ENCODE data around the gene LY6G6F. TPM values are rescaled to one million over a fixed set of nuclear protein-coding genes. Genes with fewer than 3 reads are reported as not detected.

The LY6G6F gene
- polyA plus RNA-seq, 1 of the 3 experiments (the other 2 are of a cell fraction): not detected

GRCh38 chr6:31711233-31711632 is 4.6 kb downstream of the LY6G6F start:
- no peak overlapping the region for H2AFZ ChIP-seq (ENCODE audit: low read depth)
- no peaks in the 10 kb centered on the region for H3K9me2 ChIP-seq
- POLR2A ChIA-PET: no interaction called here
- 75% methylated on average over 7 of the region's 8 CpGs for WGBS (ENCODE audit: low lambda C conversion rate)
- no peak overlapping the region for H3K4me3 ChIP-seq (ENCODE audit: low read depth in 2 of 2, low read length in 1 of 2)
- CTCF ChIA-PET: interaction anchor here (0.6 to 2.9 kb wide), 3 partner anchors 8 to 59 kb away, joined by 3 to 9 read pairs (median 6); partner anchors contain the start of gene ABHD16A
- H3K4me1 ChIP-seq (ENCODE audit: control insufficient read depth in 1 of 2, insufficient read depth in 2 of 2, low read depth in 1 of 2, low read length in 1 of 2): no peaks in the 10 kb centered on the region
- peaks cover 3% of the 10 kb centered on the region for H3F3A ChIP-seq (replicated peaks; ENCODE audit: insufficient read depth)
- H3K27ac ChIP-seq (ENCODE audit: low read depth in 2 of 2, low read length in 1 of 2): no peak overlapping the region
- H3K4me2 ChIP-seq: no peak overlapping the region
- H3K9ac ChIP-seq: no peak overlapping the region
- no peaks in the 10 kb centered on the region for H3K27me3 ChIP-seq (ENCODE audit: insufficient read depth)
- H3K36me3 ChIP-seq (replicated peaks in 1 of 2; ENCODE audit: control insufficient read depth in 1 of 2, insufficient read depth in 2 of 2, low read length in 1 of 2): no peaks in the 10 kb centered on the region
- TF ChIP-seq RFX5 (IDR thresholded peaks at IDR 0.05; ENCODE audit: low read length) (no peak), ELF1 (IDR thresholded peaks at IDR 0.05) (no peak), YY1 (IDR thresholded peaks at IDR 0.05; ENCODE audit: low read depth) (no peak), GABPA (IDR thresholded peaks at IDR 0.05; ENCODE audit: low read depth) (no peak), GATA2 (CRISPR knock-in tag; IDR thresholded peaks at IDR 0.05) (no peak), SMC3 (IDR thresholded peaks at IDR 0.05; ENCODE audit: low read depth, low read length) (no peak), POLR2AphosphoS5 (IDR thresholded peaks at IDR 0.05; ENCODE audit: low read depth, low read length) (no peak)
- H4K20me1 ChIP-seq (ENCODE audit: insufficient read depth): no peaks in the 10 kb centered on the region
- no peaks in the 10 kb centered on the region for H3K9me3 ChIP-seq
- no peaks in the 10 kb centered on the region for H3K79me2 ChIP-seq (ENCODE audit: insufficient read depth)
- no peak for DNase-seq

GRCh38 chr6:31712296-31712695 is 5.6 kb downstream of the LY6G6F start:
- H3K36me3 ChIP-seq (replicated peaks in 1 of 2; ENCODE audit: control insufficient read depth in 1 of 2, insufficient read depth in 2 of 2, low read length in 1 of 2): no peaks in the 10 kb centered on the region
- TF ChIP-seq, protein P1, sequence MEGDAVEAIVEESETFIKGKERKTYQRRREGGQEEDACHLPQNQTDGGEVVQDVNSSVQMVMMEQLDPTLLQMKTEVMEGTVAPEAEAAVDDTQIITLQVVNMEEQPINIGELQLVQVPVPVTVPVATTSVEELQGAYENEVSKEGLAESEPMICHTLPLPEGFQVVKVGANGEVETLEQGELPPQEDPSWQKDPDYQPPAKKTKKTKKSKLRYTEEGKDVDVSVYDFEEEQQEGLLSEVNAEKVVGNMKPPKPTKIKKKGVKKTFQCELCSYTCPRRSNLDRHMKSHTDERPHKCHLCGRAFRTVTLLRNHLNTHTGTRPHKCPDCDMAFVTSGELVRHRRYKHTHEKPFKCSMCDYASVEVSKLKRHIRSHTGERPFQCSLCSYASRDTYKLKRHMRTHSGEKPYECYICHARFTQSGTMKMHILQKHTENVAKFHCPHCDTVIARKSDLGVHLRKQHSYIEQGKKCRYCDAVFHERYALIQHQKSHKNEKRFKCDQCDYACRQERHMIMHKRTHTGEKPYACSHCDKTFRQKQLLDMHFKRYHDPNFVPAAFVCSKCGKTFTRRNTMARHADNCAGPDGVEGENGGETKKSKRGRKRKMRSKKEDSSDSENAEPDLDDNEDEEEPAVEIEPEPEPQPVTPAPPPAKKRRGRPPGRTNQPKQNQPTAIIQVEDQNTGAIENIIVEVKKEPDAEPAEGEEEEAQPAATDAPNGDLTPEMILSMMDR (IDR thresholded peaks at IDR 0.05): peak; percentile 25; the same call in 1 of the 2 replicates
- TF ChIP-seq RAD21 (IDR thresholded peaks at IDR 0.05; ENCODE audit: low read length) (no peak), FOSL2 (IDR thresholded peaks at IDR 0.05; ENCODE audit: borderline replicate concordance, low read depth) (no peak), REST (IDR thresholded peaks at IDR 0.05; ENCODE audit: low read depth, low read length) (no peak), FOXJ3 (CRISPR knock-in tag; IDR thresholded peaks at IDR 0.05) (no peak)
- H3K27ac ChIP-seq (ENCODE audit: low read depth in 2 of 2, low read length in 1 of 2): no peak overlapping the region
- H3K9me2 ChIP-seq: no peaks in the 10 kb centered on the region
- no peaks in the 10 kb centered on the region for H3K9me3 ChIP-seq
- no peak overlapping the region for H2AFZ ChIP-seq (ENCODE audit: low read depth)
- no peak overlapping the region for H3K4me3 ChIP-seq (ENCODE audit: low read depth in 2 of 2, low read length in 1 of 2)
- WGBS (ENCODE audit: low lambda C conversion rate): 72% methylated on average over 5 of the region's 8 CpGs
- no peaks in the 10 kb centered on the region for H4K20me1 ChIP-seq (ENCODE audit: insufficient read depth)
- no peaks in the 10 kb centered on the region for H3K79me2 ChIP-seq (ENCODE audit: insufficient read depth)
- H3K9ac ChIP-seq: no peak overlapping the region
- no peak overlapping the region for H3K4me2 ChIP-seq
- no peaks in the 10 kb centered on the region for H3K4me1 ChIP-seq (ENCODE audit: control insufficient read depth in 1 of 2, insufficient read depth in 2 of 2, low read depth in 1 of 2, low read length in 1 of 2)
- ChIA-PET POLR2A (no interaction called here), CTCF (interaction anchor here (1.2 to 2.9 kb wide), 5 partner anchors 10 to 118 kb away, joined by 3 to 9 read pairs (median 5); partner anchors contain the start of gene ABHD16A)
- no peaks in the 10 kb centered on the region for H3K27me3 ChIP-seq (ENCODE audit: insufficient read depth)
- DNase-seq: no peak
- peaks cover 3% of the 10 kb centered on the region for H3F3A ChIP-seq (replicated peaks; ENCODE audit: insufficient read depth)
